ENCODE measurements around the gene ZNF560.

Gene ZNF560

GRCh38 chr19:9467161-9467560 lies 31.3 kb downstream of the ZNF560 start:
- peaks cover 89% of the 10 kb centered on the region for H3K9me3 ChIP-seq (ENCODE audit: control insufficient read depth, low read length)
- no peak overlapping the region for H4K8ac ChIP-seq (ENCODE audit: low read length)
- H2BK15ac ChIP-seq (ENCODE audit: low read depth, poor library complexity, severe bottlenecking) = no peak overlapping the region
- H3K4me2 ChIP-seq (ENCODE audit: low read length, poor library complexity, severe bottlenecking) = no peak overlapping the region
- H3K27ac ChIP-seq (ENCODE audit: low read length, poor library complexity, severe bottlenecking) = no peak overlapping the region
- no peak overlapping the region for H2BK5ac ChIP-seq (ENCODE audit: low read depth, low read length, poor library complexity, severe bottlenecking)
- H3K4me3 ChIP-seq (ENCODE audit: insufficient read depth in 1 of 2, low read depth in 1 of 2, low read length in 2 of 2) = peak overlapping the region in 1 of 2 experiments; percentile 18
- no peak for DNase-seq
- H3K23ac ChIP-seq (ENCODE audit: low read length in 2 of 2) = no peak overlapping the region
- 78% methylated on average over 3 of the region's 7 CpGs for WGBS
- no peak overlapping the region for H2AK5ac ChIP-seq (ENCODE audit: low read length, severe bottlenecking)
- H3K36me3 ChIP-seq (ENCODE audit: control insufficient read depth in 1 of 2, insufficient read depth in 2 of 2, low read depth in 1 of 2, low read length in 2 of 2) = no peaks in the 10 kb centered on the region
- H3K4me1 ChIP-seq (ENCODE audit: control insufficient read depth, insufficient read depth, low read depth, low read length) = no peaks in the 10 kb centered on the region
- no peaks in the 10 kb centered on the region for H3K27me3 ChIP-seq (ENCODE audit: control insufficient read depth in 1 of 2, insufficient read depth in 1 of 2, low read length in 2 of 2)
- H3K9ac ChIP-seq (ENCODE audit: low read length) = no peak overlapping the region
- no peaks in the 10 kb centered on the region for H3K79me1 ChIP-seq (replicated peaks; ENCODE audit: low read length, poor library complexity, severe bottlenecking)
- no peak overlapping the region for H3K18ac ChIP-seq (ENCODE audit: low read depth in 1 of 2, low read length in 2 of 2)
- H3K14ac ChIP-seq (ENCODE audit: low read length in 2 of 2) = no peak overlapping the region
- H2BK120ac ChIP-seq (ENCODE audit: low read depth, low read length) = no peak overlapping the region
- no peak overlapping the region for H4K91ac ChIP-seq (ENCODE audit: low read length)
- H2BK12ac ChIP-seq (ENCODE audit: low read length in 2 of 2) = no peak overlapping the region
- no peak overlapping the region for H3K4ac ChIP-seq (ENCODE audit: low read depth in 1 of 2, low read length in 2 of 2)
- no peak overlapping the region for H2AFZ ChIP-seq (ENCODE audit: low read depth, low read length)

- Histone ChIP-seq H2BK120ac (ENCODE audit: low read depth, low read length) (no peak overlapping the region), H3K27me3 (ENCODE audit: control insufficient read depth in 1 of 2, insufficient read depth in 1 of 2, low read length in 2 of 2) (no peaks in the 10 kb centered on the region), H3K79me1 (replicated peaks; ENCODE audit: low read length, poor library complexity, severe bottlenecking) (no peaks in the 10 kb centered on the region), H4K91ac (ENCODE audit: low read length) (no peak overlapping the region), H3K23ac (ENCODE audit: low read length in 2 of 2) (no peak overlapping the region), H3K4me1 (ENCODE audit: control insufficient read depth, insufficient read depth, low read depth, low read length) (no peaks in the 10 kb centered on the region), H3K4ac (ENCODE audit: low read depth in 1 of 2, low read length in 2 of 2) (no peak overlapping the region), H3K9me3 (ENCODE audit: control insufficient read depth, low read length) (peaks cover 79% of the 10 kb centered on the region), H3K9ac (ENCODE audit: low read length) (no peak overlapping the region), H2BK15ac (ENCODE audit: low read depth, poor library complexity, severe bottlenecking) (no peak overlapping the region), H3K4me2 (ENCODE audit: low read length, poor library complexity, severe bottlenecking) (no peak overlapping the region), H3K4me3 (ENCODE audit: insufficient read depth in 1 of 2, low read depth in 1 of 2, low read length in 2 of 2) (peak overlapping the region in 1 of 2 experiments; percentile 23), H2AFZ (ENCODE audit: low read depth, low read length) (no peak overlapping the region), H3K36me3 (ENCODE audit: control insufficient read depth in 1 of 2, insufficient read depth in 2 of 2, low read depth in 1 of 2, low read length in 2 of 2) (no peaks in the 10 kb centered on the region), H3K27ac (ENCODE audit: low read length, poor library complexity, severe bottlenecking) (no peak overlapping the region), H2BK12ac (ENCODE audit: low read length in 2 of 2) (no peak overlapping the region), H2AK5ac (ENCODE audit: low read length, severe bottlenecking) (no peak overlapping the region), H3K18ac (ENCODE audit: low read depth in 1 of 2, low read length in 2 of 2) (no peak overlapping the region), H3K14ac (ENCODE audit: low read length in 2 of 2) (no peak overlapping the region), H2BK5ac (ENCODE audit: low read depth, low read length, poor library complexity, severe bottlenecking) (no peak overlapping the region), H4K8ac (ENCODE audit: low read length) (no peak overlapping the region)
- DNase-seq = no peak
- 85% methylated on average over 4 of the region's 4 CpGs for WGBS
Observed at GRCh38 chr19:9461938-9462337, 36.5 kb downstream of the ZNF560 start.

- H3K4me2 ChIP-seq (ENCODE audit: low read length, poor library complexity, severe bottlenecking) = no peak overlapping the region
- H3K9ac ChIP-seq (ENCODE audit: low read length) = no peak overlapping the region
- WGBS = 79% methylated on average over 11 of the region's 13 CpGs
- H3K23ac ChIP-seq (ENCODE audit: low read length in 2 of 2) = no peak overlapping the region
- H2BK12ac ChIP-seq (ENCODE audit: low read length in 2 of 2) = no peak overlapping the region
- no peak overlapping the region for H3K4ac ChIP-seq (ENCODE audit: low read depth in 1 of 2, low read length in 2 of 2)
- H3K27me3 ChIP-seq (ENCODE audit: control insufficient read depth in 1 of 2, insufficient read depth in 1 of 2, low read length in 2 of 2) = no peaks in the 10 kb centered on the region
- no peak overlapping the region for H3K4me3 ChIP-seq (ENCODE audit: insufficient read depth in 1 of 2, low read depth in 1 of 2, low read length in 2 of 2)
- peaks cover 81% of the 10 kb centered on the region for H3K9me3 ChIP-seq (ENCODE audit: control insufficient read depth, low read length)
- H2BK120ac ChIP-seq (ENCODE audit: low read depth, low read length) = no peak overlapping the region
- no peaks in the 10 kb centered on the region for H3K79me1 ChIP-seq (replicated peaks; ENCODE audit: low read length, poor library complexity, severe bottlenecking)
- no peak overlapping the region for H3K14ac ChIP-seq (ENCODE audit: low read length in 2 of 2)
- H4K8ac ChIP-seq (ENCODE audit: low read length) = no peak overlapping the region
- no peak overlapping the region for H2BK15ac ChIP-seq (ENCODE audit: low read depth, poor library complexity, severe bottlenecking)
- no peaks in the 10 kb centered on the region for H3K36me3 ChIP-seq (ENCODE audit: control insufficient read depth in 1 of 2, insufficient read depth in 2 of 2, low read depth in 1 of 2, low read length in 2 of 2)
- H2BK5ac ChIP-seq (ENCODE audit: low read depth, low read length, poor library complexity, severe bottlenecking) = no peak overlapping the region
- H3K18ac ChIP-seq (ENCODE audit: low read depth in 1 of 2, low read length in 2 of 2) = no peak overlapping the region
- H4K91ac ChIP-seq (ENCODE audit: low read length) = no peak overlapping the region
- no peak for DNase-seq
- H2AK5ac ChIP-seq (ENCODE audit: low read length, severe bottlenecking) = no peak overlapping the region
- H2AFZ ChIP-seq (ENCODE audit: low read depth, low read length) = no peak overlapping the region
- H3K27ac ChIP-seq (ENCODE audit: low read length, poor library complexity, severe bottlenecking) = no peak overlapping the region
- no peaks in the 10 kb centered on the region for H3K4me1 ChIP-seq (ENCODE audit: control insufficient read depth, insufficient read depth, low read depth, low read length)
Observed at GRCh38 chr19:9456018-9456689, 42.3 kb downstream of the ZNF560 start.

- no peak overlapping the region for H3K4me2 ChIP-seq (ENCODE audit: low read length, poor library complexity, severe bottlenecking)
Observed at GRCh38 chr19:9453953-9454352, 44.5 kb downstream of the ZNF560 start.

More at GRCh38 chr19:9453953-9454352, 44.5 kb downstream of the ZNF560 start:
- Histone ChIP-seq H3K9me3 (ENCODE audit: control insufficient read depth, low read length) (peaks cover 87% of the 10 kb centered on the region), H3K79me1 (replicated peaks; ENCODE audit: low read length, poor library complexity, severe bottlenecking) (no peaks in the 10 kb centered on the region), H3K4ac (ENCODE audit: low read depth in 1 of 2, low read length in 2 of 2) (no peak overlapping the region), H3K27ac (ENCODE audit: low read length, poor library complexity, severe bottlenecking) (no peak overlapping the region), H3K27me3 (ENCODE audit: control insufficient read depth in 1 of 2, insufficient read depth in 1 of 2, low read length in 2 of 2) (no peaks in the 10 kb centered on the region), H3K36me3 (ENCODE audit: control insufficient read depth in 1 of 2, insufficient read depth in 2 of 2, low read depth in 1 of 2, low read length in 2 of 2) (no peaks in the 10 kb centered on the region), H4K91ac (ENCODE audit: low read length) (no peak overlapping the region), H3K4me1 (ENCODE audit: control insufficient read depth, insufficient read depth, low read depth, low read length) (no peaks in the 10 kb centered on the region), H4K8ac (ENCODE audit: low read length) (no peak overlapping the region), H2AK5ac (ENCODE audit: low read length, severe bottlenecking) (no peak overlapping the region), H3K4me3 (ENCODE audit: insufficient read depth in 1 of 2, low read depth in 1 of 2, low read length in 2 of 2) (peak overlapping the region in 1 of 2 experiments; percentile 40), H3K23ac (ENCODE audit: low read length in 2 of 2) (no peak overlapping the region), H2BK12ac (ENCODE audit: low read length in 2 of 2) (no peak overlapping the region), H2BK120ac (ENCODE audit: low read depth, low read length) (no peak overlapping the region), H3K9ac (ENCODE audit: low read length) (no peak overlapping the region), H2BK5ac (ENCODE audit: low read depth, low read length, poor library complexity, severe bottlenecking) (no peak overlapping the region), H2BK15ac (ENCODE audit: low read depth, poor library complexity, severe bottlenecking) (no peak overlapping the region), H3K14ac (ENCODE audit: low read length in 2 of 2) (no peak overlapping the region), H2AFZ (ENCODE audit: low read depth, low read length) (no peak overlapping the region), H3K18ac (ENCODE audit: low read depth in 1 of 2, low read length in 2 of 2) (no peak overlapping the region)
- WGBS = 92% methylated on average over 4 of the region's 4 CpGs
- no peak for DNase-seq

All from mesenchymal stem cell (in vitro differentiated cells and primary cell).